ENCODE data around the gene HIPK1.

Gene HIPK1

DNA sequence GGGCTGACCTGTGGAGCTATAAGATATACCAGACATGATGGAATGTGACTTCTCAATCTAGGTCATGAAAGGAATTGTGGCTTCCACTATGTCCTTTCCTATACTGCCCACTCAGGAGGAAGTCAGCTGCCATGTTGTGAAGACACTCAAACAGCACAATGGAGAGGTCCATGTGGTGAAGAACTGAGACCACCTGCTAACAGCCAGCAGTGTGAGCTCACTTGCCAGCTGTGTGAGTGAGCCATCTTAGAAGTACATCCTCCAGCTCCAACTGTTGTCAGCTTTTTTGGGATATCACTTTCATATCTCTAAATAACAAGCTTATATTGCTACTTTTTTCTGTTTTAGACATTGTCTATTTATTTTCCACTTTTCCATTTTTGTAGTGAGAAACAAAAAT, 79.9 kb downstream of the HIPK1 start:
- Histone ChIP-seq H3K9me2 (replicated peaks; ENCODE audit: insufficient read depth, low read length) (no peaks in the 10 kb centered on the region), H3K9ac (ENCODE audit: low read length) (no peak overlapping the region), H3K9me3 (ENCODE audit: insufficient read depth, low read length) (no peaks in the 10 kb centered on the region), H3K27ac (ENCODE audit: low read depth, low read length) (no peak overlapping the region), H4K20me1 (ENCODE audit: low read depth, low read length) (no peaks in the 10 kb centered on the region), H3K36me3 (ENCODE audit: low read length) (no peaks in the 10 kb centered on the region), H3K27me3 (ENCODE audit: low read length) (no peaks in the 10 kb centered on the region), H3F3A (ENCODE audit: insufficient read depth) (no peaks in the 10 kb centered on the region), H3K4me2 (ENCODE audit: low read depth, low read length, poor library complexity, severe bottlenecking) (no peak overlapping the region), H3K4me3 (ENCODE audit: insufficient read depth, low read length, poor library complexity, severe bottlenecking) (no peak overlapping the region), H2AFZ (ENCODE audit: low read depth, low read length, severe bottlenecking) (no peak overlapping the region), H3K79me2 (ENCODE audit: insufficient read depth, low read length) (no peaks in the 10 kb centered on the region)
- TF ChIP-seq, protein P1, sequence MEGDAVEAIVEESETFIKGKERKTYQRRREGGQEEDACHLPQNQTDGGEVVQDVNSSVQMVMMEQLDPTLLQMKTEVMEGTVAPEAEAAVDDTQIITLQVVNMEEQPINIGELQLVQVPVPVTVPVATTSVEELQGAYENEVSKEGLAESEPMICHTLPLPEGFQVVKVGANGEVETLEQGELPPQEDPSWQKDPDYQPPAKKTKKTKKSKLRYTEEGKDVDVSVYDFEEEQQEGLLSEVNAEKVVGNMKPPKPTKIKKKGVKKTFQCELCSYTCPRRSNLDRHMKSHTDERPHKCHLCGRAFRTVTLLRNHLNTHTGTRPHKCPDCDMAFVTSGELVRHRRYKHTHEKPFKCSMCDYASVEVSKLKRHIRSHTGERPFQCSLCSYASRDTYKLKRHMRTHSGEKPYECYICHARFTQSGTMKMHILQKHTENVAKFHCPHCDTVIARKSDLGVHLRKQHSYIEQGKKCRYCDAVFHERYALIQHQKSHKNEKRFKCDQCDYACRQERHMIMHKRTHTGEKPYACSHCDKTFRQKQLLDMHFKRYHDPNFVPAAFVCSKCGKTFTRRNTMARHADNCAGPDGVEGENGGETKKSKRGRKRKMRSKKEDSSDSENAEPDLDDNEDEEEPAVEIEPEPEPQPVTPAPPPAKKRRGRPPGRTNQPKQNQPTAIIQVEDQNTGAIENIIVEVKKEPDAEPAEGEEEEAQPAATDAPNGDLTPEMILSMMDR (IDR thresholded peaks at IDR 0.05; ENCODE audit: insufficient read depth, low read length, poor library complexity, severe bottlenecking), result no peak
- TF ChIP-seq EZH2phosphoT487 (conservative IDR thresholded peaks at IDR 0.05; ENCODE audit: low read length), result no peak

DNA sequence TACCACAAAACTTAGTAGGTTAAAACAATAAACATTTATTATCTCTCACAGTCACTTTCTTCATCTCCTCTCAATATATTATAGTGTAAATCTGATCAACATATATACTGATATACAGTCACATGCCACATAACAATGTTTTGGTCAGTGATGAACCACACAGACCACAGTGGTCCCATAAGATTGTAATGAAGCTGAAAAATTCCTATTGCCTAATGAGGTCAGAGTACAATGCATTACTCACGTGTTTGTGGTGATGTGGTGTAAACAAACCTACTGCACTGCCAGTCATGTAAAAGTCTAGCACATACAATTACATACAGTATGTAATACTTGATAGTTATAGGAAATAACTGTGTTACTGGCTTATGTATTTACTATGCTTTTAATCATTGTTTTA, 80.3 kb downstream of the HIPK1 start:
- H3K9me2 ChIP-seq (replicated peaks; ENCODE audit: insufficient read depth, low read length), result no peaks in the 10 kb centered on the region
- H3K4me3 ChIP-seq (ENCODE audit: insufficient read depth, low read length, poor library complexity, severe bottlenecking), result no peak overlapping the region

DNA sequence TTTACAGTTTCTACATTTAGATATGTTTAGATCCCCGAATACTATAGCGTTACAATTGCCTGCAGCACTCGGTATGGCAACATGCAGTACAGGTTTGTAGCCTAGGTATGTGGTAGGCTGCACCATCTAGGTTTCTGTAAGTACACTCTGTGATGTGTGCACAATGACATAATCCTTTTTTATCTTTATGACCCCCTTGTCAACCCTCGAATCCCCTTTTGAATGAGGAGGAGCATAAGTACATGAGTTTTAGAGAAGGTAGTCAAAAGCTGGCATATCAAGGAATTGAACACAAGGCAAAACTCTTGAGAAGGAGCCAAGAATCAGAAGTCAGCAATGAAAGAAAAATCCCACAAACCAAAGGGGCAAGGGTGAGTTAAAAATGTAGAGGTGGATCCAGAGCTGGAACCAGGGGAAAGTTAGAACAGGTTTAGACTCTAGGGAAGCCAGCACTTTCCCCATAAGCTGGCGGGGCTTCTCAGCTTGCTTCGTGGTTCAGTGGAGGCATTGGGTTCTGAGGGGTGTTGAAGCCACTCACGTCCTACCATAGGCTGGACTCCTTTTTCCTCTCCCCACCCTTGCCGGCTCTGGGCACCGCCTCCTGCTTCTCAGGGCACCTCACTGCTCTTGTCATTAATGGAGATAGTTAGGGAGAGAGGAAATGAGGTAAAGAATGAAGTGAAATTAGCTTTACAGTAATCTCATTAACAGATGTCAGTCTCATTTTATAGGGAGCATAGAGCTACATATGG, 81.5 kb downstream of the HIPK1 start:
- no peak overlapping the region for H3K27ac ChIP-seq (ENCODE audit: low read depth, low read length)
- no peaks in the 10 kb centered on the region for H3F3A ChIP-seq (ENCODE audit: insufficient read depth)
- no peaks in the 10 kb centered on the region for H3K36me3 ChIP-seq (ENCODE audit: low read length)
- H3K9ac ChIP-seq (ENCODE audit: low read length), result no peak overlapping the region
- no peak overlapping the region for H3K4me3 ChIP-seq (ENCODE audit: insufficient read depth, low read length, poor library complexity, severe bottlenecking)
- H3K9me3 ChIP-seq (ENCODE audit: insufficient read depth, low read length), result no peaks in the 10 kb centered on the region
- TF ChIP-seq, protein P1 (IDR thresholded peaks at IDR 0.05; ENCODE audit: insufficient read depth, low read length, poor library complexity, severe bottlenecking), result no peak
- TF ChIP-seq EZH2phosphoT487 (conservative IDR thresholded peaks at IDR 0.05; ENCODE audit: low read length), result no peak
- no peaks in the 10 kb centered on the region for H4K20me1 ChIP-seq (ENCODE audit: low read depth, low read length)
- H3K79me2 ChIP-seq (ENCODE audit: insufficient read depth, low read length), result no peaks in the 10 kb centered on the region
- H3K9me2 ChIP-seq (replicated peaks; ENCODE audit: insufficient read depth, low read length), result no peaks in the 10 kb centered on the region
- no peak overlapping the region for H3K4me2 ChIP-seq (ENCODE audit: low read depth, low read length, poor library complexity, severe bottlenecking)
- no peak overlapping the region for H2AFZ ChIP-seq (ENCODE audit: low read depth, low read length, severe bottlenecking)
- H3K27me3 ChIP-seq (ENCODE audit: low read length), result no peaks in the 10 kb centered on the region

More for the DNA sequence above, 80.3 kb downstream of the HIPK1 start:
- H3K79me2 ChIP-seq (ENCODE audit: insufficient read depth, low read length), result no peaks in the 10 kb centered on the region
- H3K27me3 ChIP-seq (ENCODE audit: low read length), result no peaks in the 10 kb centered on the region
- no peak overlapping the region for H3K4me2 ChIP-seq (ENCODE audit: low read depth, low read length, poor library complexity, severe bottlenecking)
- no peak overlapping the region for H2AFZ ChIP-seq (ENCODE audit: low read depth, low read length, severe bottlenecking)
- H3K9me3 ChIP-seq (ENCODE audit: insufficient read depth, low read length), result no peaks in the 10 kb centered on the region
- H3K36me3 ChIP-seq (ENCODE audit: low read length), result no peaks in the 10 kb centered on the region
- H3F3A ChIP-seq (ENCODE audit: insufficient read depth), result no peaks in the 10 kb centered on the region
- no peak overlapping the region for H3K9ac ChIP-seq (ENCODE audit: low read length)
- TF ChIP-seq, protein P1 (IDR thresholded peaks at IDR 0.05; ENCODE audit: insufficient read depth, low read length, poor library complexity, severe bottlenecking), result no peak
- TF ChIP-seq EZH2phosphoT487 (conservative IDR thresholded peaks at IDR 0.05; ENCODE audit: low read length), result no peak
- H3K27ac ChIP-seq (ENCODE audit: low read depth, low read length), result no peak overlapping the region
- H4K20me1 ChIP-seq (ENCODE audit: low read depth, low read length), result no peaks in the 10 kb centered on the region

Measured in SU-DHL-6 (cell line).